Lower leg skin (tissue), 3 donors: ENCODE measurements around the gene ARHGEF11.

Source experiments
- POLR2A ChIP-seq, 2 donors: fragments of 450-650 bp; IDR thresholded peaks; one replicate each; pipeline ENCODE4 v1.6.1; 2016 to 2017; ENCODE audit warnings: antibody characterized with exemption in 2 of 2, mild to moderate bottlenecking in 1 of 2, moderate library complexity in 1 of 2
- TF ChIP-seq, protein P1 (sequence below), 3 donors: fragments of 450-650 bp; IDR thresholded peaks; one replicate each; pipeline ENCODE4 v1.5.1; 2016; ENCODE audit warnings: antibody characterized with exemption in 3 of 3, mild to moderate bottlenecking in 3 of 3, moderate library complexity in 2 of 3

DNA sequence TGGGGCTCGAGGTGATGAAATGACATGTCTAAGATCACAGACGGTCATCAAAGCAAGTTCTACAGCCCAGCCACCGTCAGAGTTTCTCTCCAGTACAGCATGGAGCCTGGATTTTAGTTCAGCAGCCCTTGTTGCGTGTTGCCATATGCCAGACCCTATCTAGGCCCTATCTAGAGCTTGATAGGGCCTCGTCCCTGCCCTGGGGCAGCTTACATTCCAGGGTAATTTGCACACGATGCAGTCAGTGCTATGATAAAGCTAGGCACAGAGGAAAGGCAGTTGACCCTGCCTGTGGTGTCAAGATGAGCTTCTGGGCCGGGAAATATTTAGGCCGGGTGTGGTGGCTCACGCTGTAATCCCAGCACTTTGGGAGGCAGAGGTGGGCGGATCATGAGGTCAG is 35.2 kb upstream of the ARHGEF11 start:
- TF ChIP-seq, protein P1, sequence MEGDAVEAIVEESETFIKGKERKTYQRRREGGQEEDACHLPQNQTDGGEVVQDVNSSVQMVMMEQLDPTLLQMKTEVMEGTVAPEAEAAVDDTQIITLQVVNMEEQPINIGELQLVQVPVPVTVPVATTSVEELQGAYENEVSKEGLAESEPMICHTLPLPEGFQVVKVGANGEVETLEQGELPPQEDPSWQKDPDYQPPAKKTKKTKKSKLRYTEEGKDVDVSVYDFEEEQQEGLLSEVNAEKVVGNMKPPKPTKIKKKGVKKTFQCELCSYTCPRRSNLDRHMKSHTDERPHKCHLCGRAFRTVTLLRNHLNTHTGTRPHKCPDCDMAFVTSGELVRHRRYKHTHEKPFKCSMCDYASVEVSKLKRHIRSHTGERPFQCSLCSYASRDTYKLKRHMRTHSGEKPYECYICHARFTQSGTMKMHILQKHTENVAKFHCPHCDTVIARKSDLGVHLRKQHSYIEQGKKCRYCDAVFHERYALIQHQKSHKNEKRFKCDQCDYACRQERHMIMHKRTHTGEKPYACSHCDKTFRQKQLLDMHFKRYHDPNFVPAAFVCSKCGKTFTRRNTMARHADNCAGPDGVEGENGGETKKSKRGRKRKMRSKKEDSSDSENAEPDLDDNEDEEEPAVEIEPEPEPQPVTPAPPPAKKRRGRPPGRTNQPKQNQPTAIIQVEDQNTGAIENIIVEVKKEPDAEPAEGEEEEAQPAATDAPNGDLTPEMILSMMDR (IDR thresholded peaks at IDR 0.05): no peak
- no peak for TF ChIP-seq POLR2A (IDR thresholded peaks at IDR 0.05)
